ENCODE data around the gene FRK. TPM values are rescaled to one million over a fixed set of nuclear protein-coding genes. Genes with fewer than 3 reads are reported as not detected.

Gene FRK
- total RNA-seq, 2 experiments from 2014 or later, result 0.04 to 0.07 TPM

DNA sequence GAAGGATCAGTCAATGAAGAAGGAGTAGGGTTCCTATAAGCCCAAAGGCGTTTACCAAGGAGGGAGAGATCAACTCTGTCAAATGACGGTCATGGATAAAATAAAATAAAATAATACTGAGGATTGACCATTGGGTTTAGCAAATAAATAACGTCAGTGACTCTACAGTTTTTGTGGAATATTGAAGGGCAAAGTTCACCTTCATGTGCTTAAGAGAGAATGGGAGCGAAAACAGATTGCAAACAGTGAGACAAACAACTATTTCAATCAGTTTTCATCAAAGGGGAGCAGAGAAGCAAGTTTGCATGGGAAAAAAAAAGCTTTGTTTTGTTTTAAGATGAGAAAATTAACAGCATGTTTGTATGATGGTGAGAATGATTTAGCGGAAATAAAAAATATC, 22.4 kb upstream of the FRK start:
- no peak for DNase-seq
- intact Hi-C loops (cut with micrococcal nuclease), result no loop called here
- POLR2A ChIA-PET, result no interaction called here
- H3K4me3 Mint-ChIP-seq, result no peak overlapping the region
- H3K36me3 Mint-ChIP-seq (ENCODE audit: low read depth), result no peaks in the 10 kb centered on the region
- ATAC-seq, result no peak
- CTCF ChIA-PET, result no interaction called here
- no peaks in the 10 kb centered on the region for H3K4me1 Mint-ChIP-seq (ENCODE audit: low read depth)
- no peaks in the 10 kb centered on the region for H3K9me3 Mint-ChIP-seq
- TF ChIP-seq, protein P1, sequence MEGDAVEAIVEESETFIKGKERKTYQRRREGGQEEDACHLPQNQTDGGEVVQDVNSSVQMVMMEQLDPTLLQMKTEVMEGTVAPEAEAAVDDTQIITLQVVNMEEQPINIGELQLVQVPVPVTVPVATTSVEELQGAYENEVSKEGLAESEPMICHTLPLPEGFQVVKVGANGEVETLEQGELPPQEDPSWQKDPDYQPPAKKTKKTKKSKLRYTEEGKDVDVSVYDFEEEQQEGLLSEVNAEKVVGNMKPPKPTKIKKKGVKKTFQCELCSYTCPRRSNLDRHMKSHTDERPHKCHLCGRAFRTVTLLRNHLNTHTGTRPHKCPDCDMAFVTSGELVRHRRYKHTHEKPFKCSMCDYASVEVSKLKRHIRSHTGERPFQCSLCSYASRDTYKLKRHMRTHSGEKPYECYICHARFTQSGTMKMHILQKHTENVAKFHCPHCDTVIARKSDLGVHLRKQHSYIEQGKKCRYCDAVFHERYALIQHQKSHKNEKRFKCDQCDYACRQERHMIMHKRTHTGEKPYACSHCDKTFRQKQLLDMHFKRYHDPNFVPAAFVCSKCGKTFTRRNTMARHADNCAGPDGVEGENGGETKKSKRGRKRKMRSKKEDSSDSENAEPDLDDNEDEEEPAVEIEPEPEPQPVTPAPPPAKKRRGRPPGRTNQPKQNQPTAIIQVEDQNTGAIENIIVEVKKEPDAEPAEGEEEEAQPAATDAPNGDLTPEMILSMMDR (IDR thresholded peaks at IDR 0.05), result no peak
- peaks cover 6% of the 10 kb centered on the region for H3K27me3 Mint-ChIP-seq
- no peak overlapping the region for H3K27ac Mint-ChIP-seq

DNA sequence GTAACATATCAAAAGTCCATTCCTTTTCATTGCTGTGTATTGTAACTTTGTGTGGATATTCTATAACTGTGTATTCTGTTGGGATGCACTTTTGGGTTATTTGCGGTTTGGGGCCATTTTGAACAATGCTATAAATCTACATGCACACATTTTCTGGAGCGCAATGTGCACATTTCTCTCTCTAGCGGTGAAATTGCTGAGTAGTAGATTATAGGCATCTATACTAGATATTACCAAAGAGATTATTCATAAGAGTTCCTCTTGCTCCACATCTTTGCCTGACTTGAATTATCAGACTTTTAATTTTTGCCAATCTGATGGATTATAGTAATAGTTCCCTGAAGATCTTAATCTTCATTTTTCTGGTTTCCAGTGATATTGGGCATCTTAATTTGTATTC, 18.3 kb upstream of the FRK start:
- Mint-ChIP-seq H3K4me3 (no peak overlapping the region), H3K9me3 (no peaks in the 10 kb centered on the region), H3K27me3 (peaks cover 8% of the 10 kb centered on the region), H3K4me1 (ENCODE audit: low read depth) (no peaks in the 10 kb centered on the region), H3K27ac (no peak overlapping the region), H3K36me3 (ENCODE audit: low read depth) (no peaks in the 10 kb centered on the region)
- intact Hi-C loops (cut with micrococcal nuclease), result no loop called here
- DNase-seq (no peak), ATAC-seq (no peak)
- POLR2A ChIA-PET, result no interaction called here
- TF ChIP-seq, protein P1 (IDR thresholded peaks at IDR 0.05), result no peak
- CTCF ChIA-PET, result interaction anchor here (1.0 to 1.4 kb wide), 2 partner anchors 8 to 33 kb away, joined by 3 to 5 read pairs; no protein-coding TSS in a partner anchor

DNA sequence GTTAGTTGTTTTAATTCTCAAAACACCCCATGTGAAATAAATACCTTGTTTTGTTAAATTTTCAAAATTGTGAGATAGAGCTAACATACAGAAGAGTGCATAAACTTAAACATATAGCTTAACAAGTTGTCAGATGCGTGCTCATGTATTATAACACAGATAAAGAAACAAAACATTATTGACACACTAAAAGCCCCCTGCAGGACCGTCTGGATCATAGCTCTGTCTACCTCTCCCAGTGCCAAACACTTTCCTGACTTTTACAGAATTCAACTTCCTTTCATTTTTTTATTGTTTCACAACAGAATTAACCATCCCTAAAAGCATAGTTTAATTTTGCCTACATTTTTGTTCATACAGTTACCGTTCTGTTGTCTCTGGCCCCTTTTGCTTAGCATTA, 17.8 kb upstream of the FRK start:
- H3K27ac Mint-ChIP-seq, result no peak overlapping the region
- H3K4me1 Mint-ChIP-seq (ENCODE audit: low read depth), result no peaks in the 10 kb centered on the region
- H3K36me3 Mint-ChIP-seq (ENCODE audit: low read depth), result no peaks in the 10 kb centered on the region
- intact Hi-C loops (cut with micrococcal nuclease), result no loop called here
- H3K4me3 Mint-ChIP-seq, result no peak overlapping the region
- DNase-seq (no peak), ATAC-seq (no peak)
- H3K27me3 Mint-ChIP-seq, result peaks cover 8% of the 10 kb centered on the region
- ChIA-PET CTCF (interaction anchor here (1.0 to 1.4 kb wide), 2 partner anchors 8 to 34 kb away, joined by 3 to 5 read pairs; no protein-coding TSS in a partner anchor), POLR2A (no interaction called here)
- TF ChIP-seq, protein P1 (IDR thresholded peaks at IDR 0.05), result no peak
- no peaks in the 10 kb centered on the region for H3K9me3 Mint-ChIP-seq

DNA sequence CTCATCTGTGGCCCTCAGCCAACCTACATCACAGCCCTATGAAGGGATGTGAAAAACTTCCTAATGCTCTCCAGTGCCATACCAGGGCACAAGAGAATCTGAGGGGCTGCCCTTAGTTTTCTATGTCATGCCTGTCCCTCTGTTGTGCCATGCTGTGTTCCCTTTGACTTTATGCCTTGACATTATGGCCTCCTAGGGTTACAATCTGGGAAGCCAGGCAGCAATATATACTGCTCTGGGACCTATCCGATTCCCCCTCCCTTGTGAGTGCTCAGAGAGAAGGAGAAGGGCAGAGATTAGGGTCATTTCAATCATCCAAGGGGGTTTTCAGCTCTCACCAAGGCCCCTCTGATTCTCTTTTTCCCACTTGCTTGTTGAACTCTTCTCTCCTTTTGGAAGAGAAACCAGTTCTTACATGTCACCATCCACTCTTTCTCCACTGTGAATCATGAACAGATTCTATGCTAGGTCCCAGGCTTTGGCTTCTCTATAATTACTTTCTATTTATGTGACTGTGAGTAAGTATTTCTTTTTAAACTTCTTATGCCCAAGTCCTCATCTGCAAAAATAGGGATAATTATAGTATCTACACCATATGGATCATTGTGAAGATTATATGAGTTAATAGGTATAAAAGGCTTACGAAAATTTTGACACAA, 14.2 kb upstream of the FRK start:
- POLR2A ChIA-PET, result no interaction called here
- Mint-ChIP-seq H3K27ac (no peak overlapping the region), H3K36me3 (ENCODE audit: low read depth) (no peaks in the 10 kb centered on the region), H3K4me3 (no peak overlapping the region), H3K4me1 (ENCODE audit: low read depth) (peaks cover 5% of the 10 kb centered on the region), H3K27me3 (peaks cover 8% of the 10 kb centered on the region), H3K9me3 (no peaks in the 10 kb centered on the region)
- intact Hi-C loops (cut with micrococcal nuclease), result no loop called here
- DNase-seq (no peak), ATAC-seq (no peak)
- CTCF ChIA-PET, result interaction anchor here (0.7 kb wide), 1 partner anchor 23 kb away, joined by 3 read pairs; no protein-coding TSS in a partner anchor
- TF ChIP-seq, protein P1 (IDR thresholded peaks at IDR 0.05), result no peak

DNA sequence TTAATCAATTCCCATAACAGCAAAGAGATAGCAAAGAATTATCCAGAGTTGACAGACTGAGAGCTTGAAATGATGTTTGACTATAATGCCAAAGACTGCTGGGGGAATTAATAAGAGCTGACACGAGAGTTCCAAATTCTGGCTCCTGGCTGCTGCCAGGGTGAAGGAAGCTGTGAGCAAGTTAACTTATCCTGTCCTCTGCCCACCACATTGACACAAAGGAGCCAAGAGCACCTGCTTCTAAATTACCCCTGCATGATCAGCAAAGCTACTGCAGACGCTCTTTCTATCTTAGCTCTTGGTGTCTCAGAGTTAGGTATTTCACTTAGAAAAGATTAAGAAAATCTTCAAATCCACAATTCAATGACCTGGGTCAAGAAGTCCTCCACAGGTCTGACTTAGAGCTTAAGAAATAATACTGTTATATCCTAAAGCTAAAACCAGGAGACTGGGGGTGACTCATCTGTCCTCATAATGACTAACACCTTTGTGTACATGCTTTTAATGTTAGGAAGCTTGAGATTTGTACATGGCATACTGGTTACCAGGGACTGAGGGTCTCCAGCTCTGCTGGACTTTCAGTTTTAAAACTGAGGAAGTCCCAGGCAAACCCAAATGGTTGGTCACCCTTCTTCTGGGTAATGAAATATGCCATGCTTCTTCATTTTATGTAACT, 13.2 kb upstream of the FRK start:
- CTCF ChIA-PET, result no interaction called here
- no peak overlapping the region for H3K27ac Mint-ChIP-seq
- intact Hi-C loops (cut with micrococcal nuclease), result no loop called here
- H3K9me3 Mint-ChIP-seq, result no peaks in the 10 kb centered on the region
- POLR2A ChIA-PET, result no interaction called here
- H3K27me3 Mint-ChIP-seq, result peaks cover 9% of the 10 kb centered on the region
- peaks cover 5% of the 10 kb centered on the region for H3K4me1 Mint-ChIP-seq (ENCODE audit: low read depth)
- H3K4me3 Mint-ChIP-seq, result no peak overlapping the region
- no peaks in the 10 kb centered on the region for H3K36me3 Mint-ChIP-seq (ENCODE audit: low read depth)
- ATAC-seq, result no peak
- DNase-seq, result no peak
- TF ChIP-seq, protein P1 (IDR thresholded peaks at IDR 0.05), result no peak

Measured in activated CD8-positive, alpha-beta T cell treated with anti-CD3 and anti-CD28 coated beads for 36 hours (primary cell).